ENCODE results near the gene AHRR. TPM values are rescaled to one million over a fixed set of nuclear protein-coding genes. Genes with fewer than 3 reads are reported as not detected.
"Not testable (repeated sequence)": the region's sequence is repeated elsewhere in the genome, so short reads cannot be mapped to it uniquely, and the experiment has no call there.

The AHRR gene
- total and polyA plus RNA-seq, 4 donors, result 2.8 to 5.5 (median 3.8) TPM

DNA sequence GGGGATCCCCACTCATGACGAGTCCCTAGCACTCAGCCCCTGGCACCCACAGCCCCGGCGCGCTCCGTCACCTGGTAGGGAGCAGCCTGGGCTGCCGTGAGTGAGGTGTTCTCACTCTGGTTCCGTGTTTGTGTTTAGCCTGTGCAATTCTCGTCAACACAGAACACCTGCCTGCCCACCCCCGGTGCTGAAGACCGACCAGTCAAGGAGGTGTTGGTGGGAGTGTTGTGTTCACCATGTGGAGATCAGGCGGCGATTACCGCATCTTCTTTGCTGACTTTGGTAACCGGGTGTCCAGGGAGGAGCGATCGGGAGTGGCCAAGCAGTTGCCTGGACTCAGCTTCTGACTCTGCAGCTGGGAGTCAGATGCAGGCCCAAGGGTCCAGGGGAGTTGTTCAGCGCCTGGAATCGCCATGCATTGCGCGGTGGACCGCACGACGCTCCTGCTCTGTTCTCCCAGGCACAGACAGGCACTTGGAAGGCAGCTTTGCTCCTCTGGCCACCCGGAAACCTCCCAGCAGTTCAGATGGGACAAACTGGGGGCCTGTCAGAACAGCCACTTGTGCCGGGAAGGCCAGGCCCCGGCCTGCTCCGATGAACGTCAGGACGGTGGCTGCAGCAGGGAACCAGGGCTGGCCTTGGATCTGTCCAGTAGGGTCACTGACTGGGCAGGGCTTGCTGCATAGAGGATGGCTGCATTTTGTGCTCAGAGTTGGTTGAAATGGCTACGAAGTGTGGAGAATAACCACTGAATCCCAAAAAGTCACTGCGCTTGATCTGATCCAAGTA is 149.6 kb downstream of the AHRR start:
- H3K27me3 ChIP-seq (ENCODE audit: control insufficient read depth, insufficient read depth, low read length), result peaks cover 15% of the 10 kb centered on the region
- H3K4me1 ChIP-seq (ENCODE audit: control insufficient read depth, insufficient read depth, low read length), result peaks cover 41% of the 10 kb centered on the region
- no peak overlapping the region for H3K4me3 ChIP-seq (ENCODE audit: low read depth, low read length)

DNA sequence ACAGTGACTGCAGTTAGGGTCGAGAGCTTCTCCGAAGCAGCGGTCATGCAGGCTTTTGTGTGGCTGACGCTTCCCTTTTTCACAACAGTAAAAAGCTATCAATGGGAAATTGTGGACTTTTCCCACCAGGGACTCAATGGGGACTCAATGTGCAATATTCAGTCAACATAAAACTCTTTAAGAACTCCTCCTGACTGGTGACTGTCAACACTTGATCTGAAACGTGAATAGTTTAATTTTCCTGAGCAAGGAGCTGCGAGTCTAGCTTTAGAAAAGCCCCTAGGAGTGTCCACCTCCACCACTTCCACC is 150.2 kb downstream of the AHRR start:
- Histone ChIP-seq H3K4me1 (ENCODE audit: control insufficient read depth, insufficient read depth, low read length) (peaks cover 45% of the 10 kb centered on the region), H3K27ac (ENCODE audit: low read depth, low read length) (no peak overlapping the region), H3K9me3 (ENCODE audit: control insufficient read depth, insufficient read depth, low read length) (no peaks in the 10 kb centered on the region), H3K36me3 (ENCODE audit: control insufficient read depth, insufficient read depth, low read length) (peaks cover 52% of the 10 kb centered on the region), H3K27me3 (ENCODE audit: control insufficient read depth, insufficient read depth, low read length) (peaks cover 17% of the 10 kb centered on the region), H3K4me3 (ENCODE audit: low read depth, low read length) (peak overlapping the region; percentile 53)
- 60% methylated on average over 3 of the region's 6 CpGs for WGBS (ENCODE audit: insufficient coverage)
- DNase-seq (ENCODE audit: low read depth in 4 of 6, low spot score in 6 of 6), result no peak

More for the DNA sequence above, 149.6 kb downstream of the AHRR start:
- Histone ChIP-seq H3K9me3 (ENCODE audit: control insufficient read depth, insufficient read depth, low read length) (no peaks in the 10 kb centered on the region), H3K36me3 (ENCODE audit: control insufficient read depth, insufficient read depth, low read length) (peaks cover 52% of the 10 kb centered on the region), H3K27ac (ENCODE audit: low read depth, low read length) (no peak overlapping the region)
- DNase-seq (ENCODE audit: low read depth in 4 of 6, low spot score in 6 of 6), result no peak
- WGBS (ENCODE audit: insufficient coverage), result 92% methylated on average over 30 of the region's 31 CpGs

DNA sequence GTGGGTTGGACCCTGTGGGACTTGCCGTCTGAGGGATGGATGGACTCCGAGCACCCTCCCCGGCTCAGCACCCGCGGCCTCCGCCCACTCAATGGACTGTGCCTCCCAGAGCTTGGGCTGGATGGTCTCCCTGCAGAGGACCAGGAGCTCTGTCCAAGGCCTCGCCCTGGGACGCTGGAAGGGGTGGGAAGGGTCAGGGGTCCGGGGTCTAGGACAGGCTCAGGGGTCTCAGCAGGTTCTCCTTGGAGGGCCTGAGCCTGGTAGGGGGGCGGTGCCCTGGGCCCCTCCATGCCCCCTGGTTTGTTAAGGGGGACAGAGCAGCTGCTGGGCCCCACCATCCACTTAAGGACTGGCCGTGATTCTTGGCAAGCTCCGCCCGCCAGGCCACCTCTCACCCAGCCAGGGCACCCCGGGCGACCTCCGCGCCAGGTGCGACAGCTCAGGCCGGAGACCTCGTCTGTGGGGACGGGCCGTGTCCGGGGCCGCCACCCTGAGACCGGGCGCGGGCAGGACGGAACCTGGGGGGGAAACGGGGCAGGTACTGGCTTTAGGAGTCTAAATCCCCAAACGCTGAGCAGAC is 150.7 kb downstream of the AHRR start:
- Histone ChIP-seq H3K9me3 (ENCODE audit: control insufficient read depth, insufficient read depth, low read length) (no peaks in the 10 kb centered on the region), H3K4me3 (ENCODE audit: low read depth, low read length) (peak overlapping the region; percentile 53), H3K27ac (ENCODE audit: low read depth, low read length) (no peak overlapping the region), H3K27me3 (ENCODE audit: control insufficient read depth, insufficient read depth, low read length) (peaks cover 18% of the 10 kb centered on the region), H3K4me1 (ENCODE audit: control insufficient read depth, insufficient read depth, low read length) (peaks cover 45% of the 10 kb centered on the region), H3K36me3 (ENCODE audit: control insufficient read depth, insufficient read depth, low read length) (peaks cover 52% of the 10 kb centered on the region)
- 10% methylated on average over 25 of the region's 30 CpGs for WGBS (ENCODE audit: insufficient coverage)
- DNase-seq (ENCODE audit: low read depth in 4 of 6, low spot score in 6 of 6), result peak in 1 of 6 donors; percentile 24

DNA sequence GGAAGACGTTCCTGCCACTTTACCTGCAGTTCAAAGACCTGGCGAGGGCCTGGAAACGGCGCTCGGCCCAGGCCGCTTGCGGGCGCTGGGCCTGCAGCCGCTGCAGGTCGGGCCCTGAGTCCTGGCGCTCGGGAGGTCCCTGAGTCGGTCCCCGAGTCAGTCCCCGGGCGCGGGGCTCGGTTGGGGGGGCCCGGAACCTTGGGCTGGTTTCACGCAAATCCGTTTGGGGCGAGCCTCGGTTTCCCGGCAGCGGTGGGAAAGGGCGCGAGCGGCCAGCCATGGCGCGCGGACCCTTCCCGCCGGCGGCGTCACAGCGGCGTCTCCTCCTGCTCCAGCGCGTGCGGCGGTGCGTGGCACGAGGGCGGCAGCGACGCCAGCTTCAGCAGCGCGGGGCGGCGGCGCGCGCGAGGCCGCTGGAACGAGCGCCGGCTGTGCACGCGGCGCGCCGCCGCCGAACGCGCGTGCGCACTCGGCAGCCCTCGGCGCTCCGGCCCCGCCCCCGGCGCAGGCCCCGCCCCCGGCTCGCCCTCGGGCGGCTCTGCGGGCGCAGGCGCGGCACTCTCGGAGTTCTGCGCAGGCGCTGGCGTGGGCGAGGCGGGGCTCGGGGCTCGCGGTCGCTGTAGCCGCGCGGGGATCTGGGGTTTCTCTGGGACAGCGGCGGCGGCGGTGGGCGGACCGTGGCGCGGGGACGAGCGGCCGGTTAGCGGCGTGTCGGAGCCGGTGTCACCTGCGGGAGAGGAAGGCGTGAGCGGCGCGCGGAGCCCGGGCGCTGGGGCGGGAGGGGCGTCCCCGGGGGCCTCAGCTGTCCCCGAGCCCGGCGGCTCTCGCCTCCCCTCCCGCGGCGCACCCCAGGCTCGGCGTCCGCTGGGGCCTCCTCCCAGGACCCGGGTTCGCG is 151.4 kb downstream of the AHRR start:
- Histone ChIP-seq H3K27me3 (ENCODE audit: control insufficient read depth, insufficient read depth, low read length) (peaks cover 18% of the 10 kb centered on the region), H3K9me3 (ENCODE audit: control insufficient read depth, insufficient read depth, low read length) (no peaks in the 10 kb centered on the region), H3K4me3 (ENCODE audit: low read depth, low read length) (peak overlapping the region; percentile 63), H3K36me3 (ENCODE audit: control insufficient read depth, insufficient read depth, low read length) (peaks cover 57% of the 10 kb centered on the region), H3K4me1 (ENCODE audit: control insufficient read depth, insufficient read depth, low read length) (peaks cover 45% of the 10 kb centered on the region), H3K27ac (ENCODE audit: low read depth, low read length) (peak overlapping the region; percentile 25)
- WGBS (ENCODE audit: insufficient coverage), result under 1% methylated on average over 137 of the region's 137 CpGs
- peak; percentile 43 to 96 (median 79) for DNase-seq (ENCODE audit: low read depth in 4 of 6, low spot score in 6 of 6)

DNA sequence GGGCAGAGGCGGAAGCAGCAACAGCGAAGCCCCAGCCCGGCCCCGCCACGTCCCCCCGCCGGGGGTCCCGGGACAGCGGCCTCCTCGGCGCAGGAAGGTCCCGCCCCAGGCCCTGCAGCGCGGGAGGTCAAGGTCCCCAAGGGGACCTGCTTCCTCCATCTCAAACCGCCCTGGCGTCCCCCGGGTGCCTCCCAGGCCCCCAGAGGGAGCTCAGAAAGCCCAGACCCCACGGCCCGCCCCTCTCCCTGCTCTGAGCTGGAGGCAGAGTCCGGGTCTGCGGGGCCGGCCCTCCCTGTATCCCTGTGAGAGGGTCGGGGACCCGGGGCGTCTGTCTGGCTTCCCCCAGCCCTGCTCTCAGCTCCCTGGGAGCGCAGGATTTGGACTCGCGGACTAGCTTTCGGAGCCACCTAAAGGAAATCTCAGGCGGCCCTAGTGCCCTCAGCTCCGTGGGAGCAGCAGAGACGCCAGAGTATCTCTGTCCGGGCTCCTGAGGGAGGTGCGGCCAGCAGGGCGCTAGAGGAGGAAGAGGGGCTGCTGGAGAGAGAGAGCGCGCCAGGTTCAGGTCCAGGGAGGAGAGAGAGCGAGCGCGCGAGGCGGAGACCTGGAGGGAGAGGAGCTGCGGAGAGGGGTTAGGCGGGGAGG is 152.2 kb downstream of the AHRR start:
- Histone ChIP-seq H3K9me3 (ENCODE audit: control insufficient read depth, insufficient read depth, low read length) (no peaks in the 10 kb centered on the region), H3K36me3 (ENCODE audit: control insufficient read depth, insufficient read depth, low read length) (peaks cover 61% of the 10 kb centered on the region), H3K4me1 (ENCODE audit: control insufficient read depth, insufficient read depth, low read length) (peaks cover 45% of the 10 kb centered on the region), H3K4me3 (ENCODE audit: low read depth, low read length) (peak overlapping the region; percentile 63), H3K27ac (ENCODE audit: low read depth, low read length) (no peak overlapping the region), H3K27me3 (ENCODE audit: control insufficient read depth, insufficient read depth, low read length) (peaks cover 18% of the 10 kb centered on the region)
- WGBS (ENCODE audit: insufficient coverage), result under 1% methylated on average over 44 of the region's 44 CpGs
- peak in 3 of 6 donors; percentile 6 to 73 (median 54) for DNase-seq (ENCODE audit: low read depth in 4 of 6, low spot score in 6 of 6)

DNA sequence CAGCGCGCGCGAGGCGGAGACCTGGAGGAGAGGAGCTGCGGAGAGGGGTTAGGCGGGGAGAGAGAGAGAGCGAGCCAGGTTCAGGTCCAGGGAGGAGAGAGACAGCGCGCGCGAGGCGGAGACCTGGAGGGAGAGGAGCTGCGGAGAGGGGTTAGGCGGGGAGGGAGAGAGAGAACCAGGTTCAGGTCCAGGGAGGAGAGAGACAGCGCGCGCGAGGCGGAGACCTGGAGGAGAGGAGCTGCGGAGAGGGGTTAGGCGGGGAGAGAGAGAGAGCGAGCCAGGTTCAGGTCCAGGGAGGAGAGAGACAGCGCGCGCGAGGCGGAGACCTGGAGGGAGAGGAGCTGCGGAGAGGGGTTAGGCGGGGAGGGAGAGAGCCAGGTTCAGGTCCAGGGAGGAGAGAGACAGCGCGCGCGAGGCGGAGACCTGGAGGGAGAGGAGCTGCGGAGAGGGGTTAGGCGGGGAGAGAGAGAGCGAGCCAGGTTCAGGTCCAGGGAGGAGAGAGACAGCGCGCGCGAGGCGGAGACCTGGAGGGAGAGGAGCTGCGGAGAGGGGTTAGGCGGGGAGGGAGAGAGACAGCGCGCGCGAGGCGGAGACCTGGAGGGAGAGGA is 152.8 kb downstream of the AHRR start:
- WGBS (ENCODE audit: insufficient coverage), result 0% methylated on average over 13 of the region's 50 CpGs
- Histone ChIP-seq H3K4me1 (ENCODE audit: control insufficient read depth, insufficient read depth, low read length) (peaks cover 45% of the 10 kb centered on the region), H3K4me3 (ENCODE audit: low read depth, low read length) (peak overlapping the region; percentile 63), H3K27me3 (ENCODE audit: control insufficient read depth, insufficient read depth, low read length) (peaks cover 18% of the 10 kb centered on the region), H3K36me3 (ENCODE audit: control insufficient read depth, insufficient read depth, low read length) (peaks cover 61% of the 10 kb centered on the region)
- not testable (repeated sequence) for H3K9me3 ChIP-seq (ENCODE audit: control insufficient read depth, insufficient read depth, low read length); H3K27ac ChIP-seq (ENCODE audit: low read depth, low read length)
- peak in 1 of 6 donors; percentile 13 for DNase-seq (ENCODE audit: low read depth in 4 of 6, low spot score in 6 of 6)

DNA sequence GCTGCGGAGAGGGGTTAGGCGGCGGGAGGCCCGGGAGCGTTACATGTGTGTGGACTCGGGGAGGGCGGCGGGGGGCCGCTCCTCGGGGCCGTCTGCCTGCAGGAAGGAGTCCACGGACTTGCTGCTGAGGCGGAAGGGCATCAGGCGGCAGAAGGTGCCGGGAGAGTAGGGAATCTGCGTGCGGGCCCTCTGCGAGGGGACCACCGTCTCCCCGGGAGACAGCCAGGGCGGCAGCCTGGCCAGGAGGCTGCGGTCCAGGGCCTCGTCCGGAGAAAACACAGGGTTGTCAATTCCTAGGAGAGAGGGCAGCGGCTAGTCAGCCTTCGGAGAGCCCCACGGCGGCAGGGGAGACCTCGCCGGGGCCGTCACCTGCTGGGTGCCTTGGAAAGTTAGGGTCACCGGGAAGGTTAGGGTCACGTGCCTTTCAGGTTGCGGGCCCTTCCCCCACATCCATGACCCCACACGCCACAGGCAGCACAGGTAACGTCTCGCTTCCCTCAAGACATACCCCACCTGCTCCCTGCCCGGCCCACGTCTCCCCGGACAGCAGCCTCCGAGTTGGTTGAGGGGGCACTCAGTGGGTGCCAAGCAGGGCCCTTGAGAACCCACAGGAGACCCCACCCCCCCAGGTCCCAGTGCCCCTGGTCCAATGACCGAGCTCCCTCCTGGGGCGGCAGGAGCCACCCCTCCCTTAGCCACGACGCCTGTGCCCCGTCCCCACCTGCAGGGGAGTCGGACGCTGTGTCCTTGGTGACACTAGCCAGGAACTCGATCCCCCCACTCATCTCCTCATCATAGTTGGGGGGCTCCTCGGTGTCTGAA is 153.5 kb downstream of the AHRR start:
- no peaks in the 10 kb centered on the region for H3K9me3 ChIP-seq (ENCODE audit: control insufficient read depth, insufficient read depth, low read length)
- peaks cover 18% of the 10 kb centered on the region for H3K27me3 ChIP-seq (ENCODE audit: control insufficient read depth, insufficient read depth, low read length)
- peaks cover 61% of the 10 kb centered on the region for H3K36me3 ChIP-seq (ENCODE audit: control insufficient read depth, insufficient read depth, low read length)
- 10% methylated on average over 39 of the region's 50 CpGs for WGBS (ENCODE audit: insufficient coverage)
- DNase-seq (ENCODE audit: low read depth in 4 of 6, low spot score in 6 of 6), result peak in 1 of 6 donors; percentile 30
- peak overlapping the region; percentile 18 for H3K4me3 ChIP-seq (ENCODE audit: low read depth, low read length)
- peaks cover 45% of the 10 kb centered on the region for H3K4me1 ChIP-seq (ENCODE audit: control insufficient read depth, insufficient read depth, low read length)
- H3K27ac ChIP-seq (ENCODE audit: low read depth, low read length), result no peak overlapping the region

DNA sequence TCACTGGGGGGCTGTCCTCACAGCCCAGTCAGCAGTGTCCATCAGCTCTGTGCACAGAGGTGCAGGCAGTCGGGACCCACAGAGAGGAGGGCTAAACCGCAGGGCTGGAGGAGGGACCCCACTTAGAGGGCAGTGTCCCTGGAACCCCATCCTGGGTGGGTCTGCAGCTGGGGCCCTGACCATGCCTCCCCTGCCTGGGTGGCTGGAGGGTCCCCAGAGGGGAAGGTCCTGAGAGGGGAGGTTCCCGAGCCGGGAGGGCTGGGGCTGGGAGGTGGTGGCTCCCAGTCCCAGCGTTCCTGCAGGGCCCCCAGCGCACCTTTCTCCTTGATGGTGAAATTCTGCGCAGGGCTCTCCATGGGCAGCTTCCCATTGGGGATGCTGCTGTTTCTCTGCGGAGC is 154.2 kb downstream of the AHRR start:
- WGBS (ENCODE audit: insufficient coverage), result 70% methylated on average over 8 of the region's 8 CpGs
- no peak overlapping the region for H3K4me3 ChIP-seq (ENCODE audit: low read depth, low read length)
- peaks cover 44% of the 10 kb centered on the region for H3K4me1 ChIP-seq (ENCODE audit: control insufficient read depth, insufficient read depth, low read length)
- no peak overlapping the region for H3K27ac ChIP-seq (ENCODE audit: low read depth, low read length)
- H3K36me3 ChIP-seq (ENCODE audit: control insufficient read depth, insufficient read depth, low read length), result peaks cover 62% of the 10 kb centered on the region
- H3K9me3 ChIP-seq (ENCODE audit: control insufficient read depth, insufficient read depth, low read length), result no peaks in the 10 kb centered on the region
- H3K27me3 ChIP-seq (ENCODE audit: control insufficient read depth, insufficient read depth, low read length), result peaks cover 18% of the 10 kb centered on the region
- no peak for DNase-seq (ENCODE audit: low read depth in 4 of 6, low spot score in 6 of 6)

Data from spinal cord (tissue), 10 donors.